Stomach (tissue), 9 donors: ENCODE results near the gene ZMIZ1. TPM values are rescaled to one million over a fixed set of nuclear protein-coding genes. Genes with fewer than 3 reads are reported as not detected.

Experiments
- DNase-seq, 2 donors: peaks; one replicate each; pipeline versions ENCODE4 v3.0.0 to v3.0.0-alpha.2; 2013 to 2019
- H3K27ac ChIP-seq, 5 donors: fragments of 200-600 bp in 4 of 5; sonication (generic) in 4 of 5; one replicate each; pipeline ENCODE4 v1.5.1; 2013 to 2019; ENCODE audit warnings: mild to moderate bottlenecking in 1 of 5, moderate library complexity in 1 of 5
- H3K27me3 ChIP-seq, 3 donors: fragments of 200-600 bp; sonication (generic); one replicate each; pipeline ENCODE4 v1.5.1; 2017 to 2019; ENCODE audit warnings: mixed run types in 1 of 3
- H3K36me3 ChIP-seq, 4 donors: fragments of 200-600 bp; sonication (generic); 1 replicate in 3 of 4; 2 replicates in 1 of 4; pipeline ENCODE4 v1.5.1; 2016 to 2019
- H3K4me1 ChIP-seq, 4 donors: fragments of 200-600 bp; sonication (generic); one replicate each; pipeline ENCODE4 v1.5.1; 2016 to 2019
- H3K4me3 ChIP-seq, 4 donors: fragments of 200-600 bp; sonication (generic) in 3 of 4; one replicate each; pipeline ENCODE4 v1.5.1; 2016 to 2019; ENCODE audit warnings: mild to moderate bottlenecking in 1 of 4
- H3K9me3 ChIP-seq, 4 donors: fragments of 200-600 bp; sonication (generic); one replicate each; pipeline ENCODE4 v1.5.1; 2016 to 2019
- CTCF ChIP-seq, 7 experiments: fragments of 450-650 bp in 4 of 7; fragments of 200-600 bp in 3 of 7; sonication (generic) in 3 of 7; IDR thresholded peaks; one replicate each; pipeline ENCODE4 v1.5.1; 2016 to 2019; ENCODE audit warnings: antibody characterized with exemption in 7 of 7, control low read depth in 2 of 7, mild to moderate bottlenecking in 1 of 7
- EP300 ChIP-seq: sonication (generic); formaldehyde crosslinking; IDR thresholded peaks from one replicate; pipeline ENCODE4 v1.6.1; 2017; ENCODE audit warnings: antibody characterized with exemption
- POLR2A ChIP-seq, 4 donors: fragments of 450-650 bp; IDR thresholded peaks; one replicate each; pipeline ENCODE4 v1.6.1; 2016; ENCODE audit warnings: antibody characterized with exemption in 4 of 4, control low read depth in 2 of 4, mild to moderate bottlenecking in 1 of 4, moderate library complexity in 1 of 4
- POLR2AphosphoS5 ChIP-seq, 3 donors: sonication (generic); formaldehyde crosslinking; IDR thresholded peaks; one replicate each; pipeline ENCODE4 v1.6.1; 2016; ENCODE audit warnings: antibody characterized with exemption in 3 of 3
- WGBS, 5 donors: extraction: QIAGEN DNeasy Blood & Tissue Kit in 3 of 5; methylation state at CpG; one replicate each; pipeline versions ENCODE4 v1.1.5 to v1.1.7; 2013 to 2018; 5-methylcytosine and 5-hydroxymethylcytosine counted together
- intact Hi-C: fragments of 100-400 bp; cut with DNase I; formaldehyde crosslinking; loops from one replicate; pipeline ENCODE4 v1.15.1; 2023; ENCODE audit warnings: low total_unique reads
- polyA plus RNA-seq, 3 donors: library from polyadenylated mRNA; stranded (reverse); fragments of 200-250 nt; gene quantifications; one replicate each; pipeline ENCODE4 v1.2.3, GENCODE V29; 2013
- total RNA-seq, 5 donors: library from RNA; depleted of rRNA; stranded (reverse); fragments of >200 nt; gene quantifications; one replicate each; pipeline versions ENCODE4 v1.1.0 to v1.2.3, GENCODE V29; 2014 to 2016
- donor health status: healthy with polysubstance abuse.
- donor health status: Bipolar disorder and iron deficiency.
- donor health status: healthy.

ZMIZ1 gene
- total and polyA plus RNA-seq, 8 donors = 17.7 to 103 (median 26.3) TPM

- Histone ChIP-seq H3K4me1 (peaks cover 95 to 100% (median 99%) of the 10 kb centered on the region in 4 donors), H3K4me3 (peak overlapping the region in 2 of 4 donors; percentile 11 to 13)
- WGBS, 5 donors = 59 to 67% (median 64%) methylated on average over 12 of the region's 12 CpGs
These were observed 25.8 kb downstream of the ZMIZ1 start for GRCh38 chr10:79094412-79095175.

GRCh38 chr10:79095316-79095715 is 26.6 kb downstream of the ZMIZ1 start:
- H3K36me3 ChIP-seq = peaks cover 0 to 8% (median 0%) of the 10 kb centered on the region in 4 donors
- intact Hi-C loops = no loop called here
- no peak for DNase-seq
- peak overlapping the region; percentile 6 to 98 (median 89) for H3K27ac ChIP-seq
- no peak for TF ChIP-seq POLR2AphosphoS5 (IDR thresholded peaks at IDR 0.05)
- TF ChIP-seq CTCF (IDR thresholded peaks at IDR 0.05) = no peak
- no peak for TF ChIP-seq POLR2A (IDR thresholded peaks at IDR 0.05)
- no peak for TF ChIP-seq EP300
- no peaks in the 10 kb centered on the region for H3K27me3 ChIP-seq
- H3K9me3 ChIP-seq = no peaks in the 10 kb centered on the region
- peaks cover 95 to 100% (median 99%) of the 10 kb centered on the region in 4 donors for H3K4me1 ChIP-seq
- no peak overlapping the region for H3K4me3 ChIP-seq
- WGBS, 5 donors = 60 to 73% (median 62%) methylated on average over 11 of the region's 11 CpGs

More at GRCh38 chr10:79094412-79095175, 25.8 kb downstream of the ZMIZ1 start:
- Histone ChIP-seq H3K9me3 (no peaks in the 10 kb centered on the region), H3K27me3 (no peaks in the 10 kb centered on the region), H3K27ac (peak overlapping the region; percentile 83 to 98 (median 89)), H3K36me3 (peaks cover 0 to 5% (median 0%) of the 10 kb centered on the region in 4 donors)
- TF ChIP-seq POLR2AphosphoS5 (IDR thresholded peaks at IDR 0.05) = no peak
- no peak for TF ChIP-seq POLR2A (IDR thresholded peaks at IDR 0.05)
- no peak for TF ChIP-seq CTCF (IDR thresholded peaks at IDR 0.05)
- no peak for TF ChIP-seq EP300
- intact Hi-C loops = no loop called here
- DNase-seq = no peak

GRCh38 chr10:79096514-79096913 is 27.7 kb downstream of the ZMIZ1 start:
- Histone ChIP-seq H3K27me3 (no peaks in the 10 kb centered on the region), H3K9me3 (no peaks in the 10 kb centered on the region), H3K4me3 (no peak overlapping the region), H3K4me1 (peaks cover 95 to 100% (median 99%) of the 10 kb centered on the region in 4 donors), H3K36me3 (peaks cover 0 to 8% (median 0%) of the 10 kb centered on the region in 4 donors), H3K27ac (peak overlapping the region; percentile 25 to 98 (median 89))
- no peak for TF ChIP-seq CTCF (IDR thresholded peaks at IDR 0.05)
- no peak for TF ChIP-seq EP300
- no peak for TF ChIP-seq POLR2AphosphoS5 (IDR thresholded peaks at IDR 0.05)
- TF ChIP-seq POLR2A (IDR thresholded peaks at IDR 0.05) = no peak
- intact Hi-C loops = no loop called here
- no peak for DNase-seq
- WGBS, 5 donors = 74 to 91% (median 86%) methylated on average over 5 of the region's 5 CpGs

- intact Hi-C loops = no loop called here
- H3K27me3 ChIP-seq = no peaks in the 10 kb centered on the region
- 45 to 52% (median 49%) methylated on average over 10 to 11 of the region's 11 CpGs for WGBS, 5 donors
- H3K36me3 ChIP-seq = peaks cover 0 to 8% (median 0%) of the 10 kb centered on the region in 4 donors
- no peak for DNase-seq
- no peaks in the 10 kb centered on the region for H3K9me3 ChIP-seq
- TF ChIP-seq CTCF (IDR thresholded peaks at IDR 0.05) = no peak
- no peak for TF ChIP-seq EP300
- no peak for TF ChIP-seq POLR2AphosphoS5 (IDR thresholded peaks at IDR 0.05)
- TF ChIP-seq POLR2A (IDR thresholded peaks at IDR 0.05) = no peak
- H3K4me1 ChIP-seq = peaks cover 95 to 100% (median 99%) of the 10 kb centered on the region in 4 donors
- no peak overlapping the region for H3K4me3 ChIP-seq
- peak overlapping the region; percentile 25 to 98 (median 89) for H3K27ac ChIP-seq
These were observed 28.5 kb downstream of the ZMIZ1 start for GRCh38 chr10:79097021-79097872.
